GM18505 (cell line): ENCODE data around the gene FCGBP.
"Not testable (repeated sequence)": the region's sequence is repeated elsewhere in the genome, so short reads cannot be mapped to it uniquely, and the experiment has no call there.

Source experiments
- ATAC-seq: cut with Tn5 transposase; IDR thresholded peaks from one replicate; pipeline ENCODE4 v1.9.1; 2021; ENCODE audit not compliant: unreplicated experiment
- POLR2A ChIP-seq: IDR thresholded peaks from 4 replicates; pipeline ENCODE4 v1.6.1; 2011; ENCODE audit warnings: borderline replicate concordance; ENCODE audit not compliant: insufficient read depth, insufficient read length; ENCODE audit errors: extremely low read depth

The FCGBP gene

DNA sequence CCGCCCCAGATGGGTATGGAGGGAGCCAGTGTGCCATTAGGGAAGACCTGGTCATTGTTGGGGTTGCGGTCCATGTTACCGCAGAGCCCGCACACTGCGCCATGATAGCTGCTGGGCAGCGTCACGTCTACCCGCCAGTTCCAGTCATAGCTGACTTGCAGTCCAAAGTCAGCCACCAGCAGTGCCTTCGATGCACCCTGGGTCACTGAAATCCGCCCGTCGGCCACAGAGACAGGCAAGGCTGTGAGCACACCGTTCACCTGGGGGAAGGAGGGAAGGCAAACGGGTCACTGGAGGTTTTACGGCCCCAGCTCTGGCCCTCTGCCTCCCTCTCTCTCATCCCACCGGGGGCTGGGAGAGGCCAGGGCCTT is 40.2 kb downstream of the FCGBP start:
- ATAC-seq = not testable (repeated sequence)

DNA sequence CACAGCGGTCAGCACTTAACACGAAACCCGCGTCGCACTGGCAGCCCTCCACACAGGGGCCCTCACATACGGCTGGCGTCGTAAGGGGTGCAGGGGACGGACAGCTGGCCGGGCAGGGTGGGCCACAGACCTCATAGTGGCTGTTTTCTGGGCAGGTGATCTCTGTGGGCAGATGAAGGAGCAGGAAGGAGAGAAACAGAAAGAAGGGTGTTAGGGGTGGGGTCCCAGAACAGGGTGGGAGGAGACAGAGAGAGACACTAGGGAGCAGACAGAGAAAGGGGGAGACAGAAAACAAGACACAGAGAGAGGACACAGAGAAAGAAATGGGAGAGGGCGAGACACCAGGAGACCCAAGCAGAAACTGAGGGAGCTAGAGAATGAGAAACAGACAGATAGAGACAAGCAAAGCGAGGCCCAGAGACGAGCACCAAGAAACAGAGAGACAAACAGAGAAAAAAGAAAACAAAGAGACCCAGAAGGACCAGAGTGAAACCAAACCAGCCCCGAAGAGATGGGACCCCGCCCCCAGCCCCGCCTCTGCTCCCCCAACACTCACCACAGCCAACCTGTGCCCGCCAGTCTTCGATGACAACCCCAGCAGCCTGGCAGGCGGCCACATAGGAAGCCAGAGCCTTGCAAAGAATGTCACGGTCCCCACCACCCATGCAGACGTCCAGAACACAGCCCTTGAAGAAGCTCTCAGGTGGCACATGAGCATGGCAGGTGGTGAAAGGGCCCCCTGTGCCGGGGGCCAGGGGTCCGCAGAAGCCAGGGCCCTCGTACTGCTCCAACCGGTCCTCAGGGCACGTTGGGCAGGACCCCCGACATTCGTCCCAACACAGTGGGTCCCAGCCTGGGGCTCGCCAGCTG is 40.8 kb downstream of the FCGBP start:
- ATAC-seq = not testable (repeated sequence)

DNA sequence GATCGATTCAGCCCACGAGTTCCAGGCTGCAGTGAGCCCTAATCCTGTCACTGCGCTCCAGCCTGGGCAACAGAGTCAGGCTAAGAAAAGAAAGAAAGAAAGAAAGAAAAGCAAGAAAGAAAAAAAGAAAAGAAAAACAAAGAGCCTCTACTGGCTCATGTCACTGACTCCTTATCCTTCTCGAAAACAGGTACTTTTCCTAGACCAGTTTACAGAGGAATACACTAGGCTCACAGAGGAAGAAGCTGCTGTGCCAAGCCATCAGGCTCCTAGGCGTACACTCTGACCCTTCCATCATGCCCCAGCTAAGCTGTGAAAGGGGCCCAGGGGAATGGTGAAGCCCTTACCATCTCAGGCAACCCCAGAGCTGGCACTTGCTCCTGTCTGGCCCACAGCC is 41.9 kb downstream of the FCGBP start:
- not testable (repeated sequence) for ATAC-seq

DNA sequence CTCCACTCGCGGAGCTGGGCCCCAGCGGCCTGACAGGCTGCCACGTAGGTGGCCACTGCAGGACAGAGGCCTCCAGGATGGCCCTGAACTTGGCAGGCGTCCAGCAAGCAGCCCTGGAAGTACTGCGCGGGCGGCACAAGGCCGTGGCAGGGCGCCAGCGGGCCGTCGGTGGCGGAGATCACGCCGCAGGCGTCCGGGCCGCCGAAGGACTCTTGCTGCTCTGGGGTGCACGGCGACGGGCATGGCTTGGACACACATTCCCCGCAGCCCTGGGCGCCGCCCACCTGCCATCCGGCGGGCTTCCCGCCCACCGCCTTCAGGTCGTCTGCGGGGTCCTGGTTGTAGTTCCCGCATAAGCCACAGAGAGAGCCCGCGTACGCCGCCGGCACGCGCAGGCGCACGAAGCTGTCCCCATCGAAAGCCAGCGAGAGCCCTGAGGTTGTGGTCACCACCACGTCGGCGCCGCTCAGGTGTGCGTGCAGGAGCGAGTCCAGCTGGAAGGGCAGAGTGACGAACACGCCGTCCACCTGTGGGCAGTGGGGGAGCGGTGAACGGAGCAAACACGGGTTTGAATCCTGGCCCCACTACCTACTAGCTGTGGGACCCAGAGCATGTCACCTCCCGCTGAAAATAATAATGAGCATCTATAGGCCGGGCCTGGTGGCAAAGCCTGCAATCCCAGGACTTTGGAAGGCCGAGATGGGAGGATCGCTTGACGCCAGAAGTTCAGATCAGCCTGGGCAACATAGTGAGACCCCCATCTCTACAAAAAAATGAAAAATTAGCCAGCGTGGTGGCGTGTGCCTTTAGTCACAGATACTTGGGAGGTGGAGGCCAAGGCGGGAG is 42.6 kb downstream of the FCGBP start:
- not testable (repeated sequence) for ATAC-seq

DNA sequence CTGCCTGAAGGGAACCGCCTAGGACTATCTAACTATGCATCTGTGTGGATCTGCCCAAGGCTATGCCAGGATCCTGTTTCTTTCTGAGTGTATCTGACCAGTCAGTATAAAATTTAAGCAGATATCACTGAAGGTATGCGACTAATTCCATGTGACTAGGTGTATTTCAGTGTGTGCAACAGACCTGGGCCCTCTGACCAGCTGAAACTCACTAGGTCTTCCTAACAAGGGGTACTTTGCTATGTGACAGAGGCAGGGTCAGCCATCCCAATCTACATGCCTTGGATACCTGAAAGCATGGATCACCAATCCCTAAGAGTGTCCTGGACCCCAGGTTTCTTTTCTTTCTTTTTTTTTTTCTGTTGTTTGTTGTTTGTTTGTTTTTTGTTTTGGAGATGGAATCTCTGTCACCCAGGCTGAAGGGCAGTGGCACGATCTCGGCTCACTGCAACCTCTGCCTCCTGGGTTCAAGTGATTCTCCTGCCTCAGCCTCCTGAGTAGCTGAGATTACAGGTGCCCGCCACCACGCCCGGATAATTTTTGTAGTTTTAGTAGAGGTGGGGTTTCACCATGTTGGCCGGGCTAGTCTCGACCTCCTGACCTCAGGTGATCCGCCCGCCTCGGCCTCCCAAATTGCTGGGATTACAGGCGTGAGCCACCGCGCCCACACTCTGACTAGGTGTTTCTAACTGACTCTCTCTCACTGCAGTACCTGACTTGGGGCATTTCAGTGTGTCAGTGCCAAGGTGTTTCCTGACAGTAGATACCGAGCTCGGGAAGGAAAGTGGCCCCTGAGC is 43.5 kb downstream of the FCGBP start:
- no peak for ATAC-seq

DNA sequence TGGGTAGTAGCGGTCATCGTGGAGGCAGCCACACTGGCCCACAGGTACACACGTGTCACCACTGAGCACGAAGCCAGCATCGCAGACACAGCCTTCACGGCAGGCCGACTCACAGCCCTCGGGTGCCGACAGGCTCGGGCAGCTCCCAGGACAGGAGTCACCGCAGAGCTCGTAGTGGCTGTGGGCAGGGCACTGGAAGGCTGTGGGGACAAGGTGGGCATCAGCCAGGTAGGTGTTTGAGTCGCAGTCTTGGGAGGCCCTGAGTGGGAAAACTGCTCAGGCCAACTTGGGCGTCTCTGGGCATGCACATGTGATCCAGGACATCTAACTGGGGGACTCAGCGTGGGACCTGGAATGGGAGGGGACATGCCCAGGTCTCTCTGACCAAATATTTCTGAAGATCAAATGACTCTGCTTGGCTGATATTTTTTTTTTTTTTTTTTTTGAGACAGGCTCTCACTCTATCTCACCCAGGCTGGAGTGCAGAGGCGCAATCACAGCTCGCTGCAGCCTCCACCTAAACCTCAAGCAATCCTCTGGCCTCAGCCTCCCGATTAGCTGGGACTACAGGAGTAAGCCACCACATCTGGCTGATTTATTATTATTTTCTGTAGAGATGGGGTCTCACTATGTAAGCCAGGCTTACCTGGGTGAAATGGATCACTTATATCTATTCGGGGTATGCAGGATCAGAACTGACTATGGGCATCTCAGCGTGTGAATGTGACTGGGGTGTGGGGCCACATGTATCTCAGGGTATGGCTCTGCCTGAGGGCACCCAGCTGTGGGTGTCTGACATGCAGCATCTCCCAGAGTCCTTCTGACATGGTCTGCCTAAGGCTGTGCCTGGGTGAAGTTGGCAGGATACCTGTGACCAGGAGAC is 44.3 kb downstream of the FCGBP start:
- ATAC-seq = not testable (repeated sequence)

More for the DNA sequence above, 43.5 kb downstream of the FCGBP start:
- no peak for TF ChIP-seq POLR2A

DNA sequence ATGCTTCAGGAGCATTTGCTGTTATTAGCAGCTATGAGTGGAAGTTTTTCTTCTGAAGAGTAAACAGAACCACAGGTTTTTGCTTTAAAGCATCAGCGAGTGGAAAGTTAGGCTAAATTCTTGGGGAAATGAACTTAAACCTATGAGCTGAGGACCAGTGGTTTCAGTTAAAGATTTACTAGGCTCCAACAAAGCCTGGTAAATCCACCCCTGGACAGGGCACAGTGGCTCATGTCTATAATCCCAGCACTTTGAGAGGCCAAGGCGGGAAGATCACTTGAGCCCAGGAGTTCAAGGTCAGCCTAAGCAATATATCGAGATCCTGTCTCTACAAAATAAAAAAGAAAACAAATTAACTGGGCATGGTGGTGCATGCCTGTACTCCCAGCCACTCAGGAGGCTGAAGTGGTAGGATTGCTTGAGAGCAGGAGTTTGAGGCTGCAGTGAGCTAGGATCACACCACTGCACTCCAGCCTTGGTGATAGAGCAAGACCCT is 46.9 kb downstream of the FCGBP start:
- ATAC-seq = not testable (repeated sequence)

DNA sequence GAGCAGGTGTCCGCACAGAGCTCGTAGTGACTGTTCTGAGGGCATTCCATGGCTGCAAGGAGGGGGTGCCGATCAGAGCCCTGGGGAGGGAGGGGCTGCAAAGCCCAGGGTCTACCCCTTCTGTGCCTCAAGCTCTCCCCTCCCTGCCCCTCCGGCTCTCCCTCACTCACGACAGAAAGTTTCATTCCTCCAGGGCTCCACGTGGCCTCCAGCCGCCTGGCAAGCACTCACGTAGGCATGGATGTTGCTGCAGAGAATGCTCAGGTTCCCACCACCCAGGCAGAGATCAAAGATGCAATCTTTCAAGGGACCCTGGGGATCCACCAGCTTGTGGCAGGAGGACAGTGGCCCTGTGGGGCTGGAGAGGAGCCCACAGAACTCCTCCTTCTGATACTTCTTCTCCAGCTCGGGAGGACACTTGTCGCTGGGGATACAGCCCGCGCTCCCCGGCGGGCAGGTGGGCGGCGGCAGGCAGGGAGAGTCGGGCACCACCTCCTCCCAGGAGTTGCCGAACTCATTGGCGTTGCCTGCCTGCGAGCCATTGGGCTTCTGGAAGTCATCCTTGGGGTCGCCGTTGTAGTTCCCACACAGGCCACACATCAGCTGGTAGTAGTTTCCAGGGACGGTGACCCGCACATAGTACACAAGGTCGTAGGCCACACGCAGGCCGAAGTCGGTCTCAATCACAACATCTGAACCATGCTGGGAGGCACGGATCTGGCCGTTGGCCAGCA is 48.4 kb downstream of the FCGBP start:
- not testable (repeated sequence) for ATAC-seq

DNA sequence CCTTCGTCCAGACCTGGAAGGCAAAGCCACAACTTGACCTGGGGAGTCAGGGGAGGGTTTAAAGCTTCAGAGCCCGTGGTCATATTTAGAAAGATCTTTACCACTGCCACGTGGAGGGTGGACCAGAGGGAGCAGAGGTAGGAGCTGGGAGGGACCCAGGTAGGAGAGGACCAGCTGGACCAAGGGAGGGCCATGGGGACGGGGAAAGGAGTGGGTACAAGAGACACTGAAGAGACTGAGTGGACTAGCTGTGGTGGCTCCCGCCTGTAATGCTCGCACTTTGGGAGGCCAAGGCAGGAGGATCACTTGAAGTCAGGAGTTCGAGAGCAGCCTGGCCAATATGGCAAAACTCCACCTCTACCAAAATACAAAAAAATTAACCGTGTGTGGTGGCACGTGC is 49.7 kb downstream of the FCGBP start:
- ATAC-seq = not testable (repeated sequence)
